Breast epithelium (tissue), 4 donors: ENCODE results near the gene MALRD1. TPM values are rescaled to one million over a fixed set of nuclear protein-coding genes. Genes with fewer than 3 reads are reported as not detected.

Source experiments
- DNase-seq, 2 donors: peaks; one replicate each; pipeline ENCODE4 v3.0.0-alpha.2; 2019; ENCODE audit warnings: low spot score in 2 of 2
- H3K27ac ChIP-seq, 2 donors: fragments of 200-600 bp; sonication (generic) in 1 of 2; one replicate each; pipeline ENCODE4 v1.5.1; 2016 to 2019; ENCODE audit warnings: mild to moderate bottlenecking in 1 of 2
- H3K27me3 ChIP-seq, 2 donors: fragments of 200-600 bp; sonication (generic) in 1 of 2; one replicate each; pipeline versions ENCODE4 v1.5.1 to v1.6.0; 2017 to 2019; ENCODE audit warnings: control low read depth in 1 of 2, mild to moderate bottlenecking in 1 of 2
- H3K36me3 ChIP-seq: fragments of 200-600 bp; one replicate; pipeline ENCODE4 v1.5.1; 2019
- H3K4me1 ChIP-seq, 2 donors: fragments of 200-600 bp; sonication (generic); one replicate each; pipeline ENCODE4 v1.5.1; 2016 to 2019; ENCODE audit warnings: control low read depth in 1 of 2
- H3K4me3 ChIP-seq, 3 donors: fragments of 200-600 bp; sonication (generic); 1 replicate in 2 of 3; 2 replicates in 1 of 3; pipeline ENCODE4 v1.5.1; 2016 to 2019; ENCODE audit warnings: mild to moderate bottlenecking in 3 of 3, moderate library complexity in 2 of 3
- H3K9me3 ChIP-seq, 2 donors: fragments of 200-600 bp; sonication (generic) in 1 of 2; one replicate each; pipeline ENCODE4 v1.5.1; 2016 to 2019; ENCODE audit warnings: control low read depth in 1 of 2
- CTCF ChIP-seq, 3 donors: fragments of 450-650 bp; IDR thresholded peaks; one replicate each; pipeline ENCODE4 v1.5.1; 2016 to 2017; ENCODE audit warnings: antibody characterized with exemption in 3 of 3, mild to moderate bottlenecking in 3 of 3, moderate library complexity in 3 of 3
- POLR2A ChIP-seq: fragments of 450-650 bp; IDR thresholded peaks from one replicate; pipeline ENCODE4 v1.6.1; 2016; ENCODE audit warnings: antibody characterized with exemption, mild to moderate bottlenecking, moderate library complexity
- POLR2AphosphoS5 ChIP-seq, 3 donors: sonication (generic); formaldehyde crosslinking; IDR thresholded peaks; one replicate each; pipeline ENCODE4 v1.6.1; 2017; ENCODE audit warnings: antibody characterized with exemption in 3 of 3
- intact Hi-C: fragments of 100-400 bp; cut with DNase I; formaldehyde crosslinking; loops from one replicate; pipeline ENCODE4 v1.15.1; 2023; ENCODE audit warnings: low total_unique reads
- total RNA-seq, 3 donors: library from RNA; depleted of rRNA; stranded (reverse); fragments of >200 nt; gene quantifications; one replicate each; pipeline ENCODE4 v1.1.0, GENCODE V29; 2016

Gene MALRD1
- total RNA-seq = 1 to 10 TPM in 2 of 3 donors, under 1 TPM in 1; 0.96 to 8.6 (median 2.6) TPM

GRCh38 chr10:19048489-19048888 is at the start of gene MALRD1:
Gene MALRD1 (plus strand): TSS chr10:19048801. CDS start chr10:19048939, 138 bp downstream.
- H3K4me3 ChIP-seq = no peak within 1 kb of the TSS
- intact Hi-C loops = no loop called here
- no peaks in the 10 kb centered on the region for H3K4me1 ChIP-seq
- no peaks in the 10 kb centered on the region for H3K9me3 ChIP-seq
- H3K36me3 ChIP-seq = no peaks in the 10 kb centered on the region
- H3K27ac ChIP-seq = no peak within 1 kb of the TSS
- DNase-seq = no peak
- TF ChIP-seq POLR2A (no peak), CTCF (IDR thresholded peaks at IDR 0.05) (no peak), POLR2AphosphoS5 (IDR thresholded peaks at IDR 0.05) (no peak)
- H3K27me3 ChIP-seq = no peaks in the 10 kb centered on the region

- no peak overlapping the region for H3K27ac ChIP-seq
- H3K27me3 ChIP-seq = no peaks in the 10 kb centered on the region
- intact Hi-C loops = no loop called here
- no peak for TF ChIP-seq CTCF (IDR thresholded peaks at IDR 0.05)
- no peak for TF ChIP-seq POLR2A
- TF ChIP-seq POLR2AphosphoS5 (IDR thresholded peaks at IDR 0.05) = no peak
- H3K36me3 ChIP-seq = no peaks in the 10 kb centered on the region
- no peak overlapping the region for H3K4me3 ChIP-seq
- no peaks in the 10 kb centered on the region for H3K4me1 ChIP-seq
- DNase-seq = no peak
- H3K9me3 ChIP-seq = no peaks in the 10 kb centered on the region
Observed at GRCh38 chr10:19003341-19003740, 45.3 kb upstream of the MALRD1 start.

- no peaks in the 10 kb centered on the region for H3K9me3 ChIP-seq
- intact Hi-C loops = no loop called here
- no peak overlapping the region for H3K27ac ChIP-seq
- H3K4me3 ChIP-seq = no peak overlapping the region
- H3K4me1 ChIP-seq = no peaks in the 10 kb centered on the region
- no peaks in the 10 kb centered on the region for H3K27me3 ChIP-seq
- no peak for TF ChIP-seq CTCF (IDR thresholded peaks at IDR 0.05)
- TF ChIP-seq POLR2A = no peak
- TF ChIP-seq POLR2AphosphoS5 (IDR thresholded peaks at IDR 0.05) = no peak
- no peak for DNase-seq
- H3K36me3 ChIP-seq = no peaks in the 10 kb centered on the region
Observed at GRCh38 chr10:19012111-19012510, 36.5 kb upstream of the MALRD1 start.

GRCh38 chr10:19014034-19014433 is 34.6 kb upstream of the MALRD1 start:
- intact Hi-C loops = no loop called here

GRCh38 chr10:19014498-19014897 is 34.1 kb upstream of the MALRD1 start:
- no peak for DNase-seq
- TF ChIP-seq POLR2AphosphoS5 (IDR thresholded peaks at IDR 0.05) (no peak), POLR2A (no peak), CTCF (IDR thresholded peaks at IDR 0.05) (no peak)
- no peak overlapping the region for H3K4me3 ChIP-seq
- no peaks in the 10 kb centered on the region for H3K27me3 ChIP-seq
- no peaks in the 10 kb centered on the region for H3K4me1 ChIP-seq
- H3K9me3 ChIP-seq = no peaks in the 10 kb centered on the region
- no peaks in the 10 kb centered on the region for H3K36me3 ChIP-seq
- H3K27ac ChIP-seq = no peak overlapping the region
- intact Hi-C loops = no loop called here

More at GRCh38 chr10:19014034-19014433, 34.6 kb upstream of the MALRD1 start:
- TF ChIP-seq POLR2A = no peak
- no peak for TF ChIP-seq POLR2AphosphoS5 (IDR thresholded peaks at IDR 0.05)
- no peak for DNase-seq
- Histone ChIP-seq H3K4me3 (no peak overlapping the region), H3K27ac (no peak overlapping the region), H3K4me1 (no peaks in the 10 kb centered on the region), H3K36me3 (no peaks in the 10 kb centered on the region), H3K27me3 (no peaks in the 10 kb centered on the region), H3K9me3 (no peaks in the 10 kb centered on the region)
